HEK293 (cell line): Measurements from ENCODE around the gene KLK7.

ENCODE experiments used
- CTCF ChIP-seq: fragments of 450-650 bp; formaldehyde crosslinking; IDR thresholded peaks from 2 replicates; pipeline ENCODE4 v1.5.1; 2016; ENCODE audit warnings: missing biosample characterization, missing genetic modification characterization
- KLF16 ChIP-seq: fragments of 450-650 bp; formaldehyde crosslinking; IDR thresholded peaks from 2 replicates; pipeline ENCODE4 v1.5.1; 2017; ENCODE audit warnings: missing biosample characterization, missing genetic modification characterization
- SALL2 ChIP-seq: fragments of 450-650 bp; formaldehyde crosslinking; IDR thresholded peaks from 2 replicates; pipeline ENCODE4 v1.5.0; 2017; ENCODE audit warnings: missing biosample characterization, mild to moderate bottlenecking, missing genetic modification characterization, borderline replicate concordance
- SP2 ChIP-seq: fragments of 450-650 bp; formaldehyde crosslinking; IDR thresholded peaks from 2 replicates; pipeline ENCODE4 v1.5.1; 2016; ENCODE audit warnings: missing biosample characterization, missing genetic modification characterization
- YY1 ChIP-seq: fragments of 450-650 bp; formaldehyde crosslinking; IDR thresholded peaks from 2 replicates; pipeline ENCODE4 v1.5.1; 2018; ENCODE audit warnings: missing biosample characterization, missing genetic modification characterization
- ZBTB7A ChIP-seq: fragments of 450-650 bp; formaldehyde crosslinking; IDR thresholded peaks from 2 replicates; pipeline ENCODE4 v1.5.1; 2016; ENCODE audit warnings: low read depth, missing biosample characterization, missing genetic modification characterization
- ZNF114 ChIP-seq: fragments of 450-650 bp; formaldehyde crosslinking; IDR thresholded peaks from 2 replicates; pipeline ENCODE4 v1.5.0; 2017; ENCODE audit warnings: missing biosample characterization, missing genetic modification characterization
- ZNF274 ChIP-seq, 2 experiments: fragments of 200-500 bp in 1 of 2; fragments of 450-650 bp in 1 of 2; sonication (Bioruptor generic) in 1 of 2; formaldehyde crosslinking in 1 of 2; IDR thresholded peaks; 2 replicates each; pipeline versions ENCODE4 v1.5.1 to v1.6.1; 2014 to 2016; ENCODE audit warnings: borderline replicate concordance in 1 of 2, inconsistent platforms in 1 of 2, low read length in 1 of 2, missing biosample characterization in 1 of 2, missing genetic modification characterization in 1 of 2
- ZNF610 ChIP-seq: fragments of 450-650 bp; formaldehyde crosslinking; IDR thresholded peaks from 2 replicates; pipeline ENCODE4 v1.5.1; 2016; ENCODE audit warnings: missing biosample characterization, missing genetic modification characterization, borderline replicate concordance
- ZNF670 ChIP-seq: fragments of 450-650 bp; formaldehyde crosslinking; IDR thresholded peaks from 2 replicates; pipeline ENCODE4 v1.5.1; 2016; ENCODE audit warnings: missing biosample characterization, missing genetic modification characterization, low read depth
- ZNF777 ChIP-seq: fragments of 450-650 bp; formaldehyde crosslinking; IDR thresholded peaks from 2 replicates; pipeline ENCODE4 v1.5.1; 2017; ENCODE audit warnings: missing biosample characterization, missing genetic modification characterization, borderline replicate concordance
- ZSCAN4 ChIP-seq: fragments of 450-650 bp; formaldehyde crosslinking; IDR thresholded peaks from 2 replicates; pipeline ENCODE4 v1.5.1; 2017; ENCODE audit warnings: missing biosample characterization, missing genetic modification characterization

- TF ChIP-seq SP2 (tag by site-specific recombination) (no peak), ZNF610 (tag by site-specific recombination) (no peak), CTCF (tag by site-specific recombination) (no peak), ZNF670 (tag by site-specific recombination) (no peak), ZSCAN4 (tag by site-specific recombination) (no peak), ZNF274 (IDR thresholded peaks at IDR 0.05; ENCODE audit: low read length) (no peak), ZNF274 (tag by site-specific recombination; IDR thresholded peaks at IDR 0.05; ENCODE audit: borderline replicate concordance) (no peak), KLF16 (no peak), SALL2 (tag by site-specific recombination) (no peak), YY1 (no peak), ZBTB7A (tag by site-specific recombination) (no peak), ZNF114 (tag by site-specific recombination) (no peak), ZNF777 (no peak)
Observed at GRCh38 chr19:50932690-50933083, 51.0 kb downstream of the KLK7 start.
